Gastrocnemius medialis (tissue), 4 donors: Measurements from ENCODE around the gene KIF20B. TPM values are rescaled to one million over a fixed set of nuclear protein-coding genes. Genes with fewer than 3 reads are reported as not detected.

Experiments used
- ATAC-seq, 2 donors: fragments of 150-250 bp; one replicate each; pipeline ENCODE4 v1.9.1; 2016
- DNase-seq, 2 donors: peaks; one replicate each; pipeline ENCODE4 v3.0.0-alpha.2; 2019
- H3K27ac ChIP-seq, 4 donors: fragments of 200-600 bp; sonication (generic); 1 replicate in 1 of 4; 2 replicates in 3 of 4; pipeline ENCODE4 v1.5.1; 2016 to 2018; ENCODE audit warnings: mild to moderate bottlenecking in 2 of 4, moderate library complexity in 1 of 4
- H3K27me3 ChIP-seq, 3 donors: fragments of 200-600 bp; sonication (generic) in 2 of 3; 1 replicate in 1 of 3; 2 replicates in 2 of 3; pipeline versions ENCODE4 v1.5.1 to v1.6.0; 2016 to 2019; ENCODE audit warnings: mild to moderate bottlenecking in 1 of 3, moderate library complexity in 1 of 3
- H3K36me3 ChIP-seq, 2 donors: fragments of 200-600 bp; sonication (generic) in 1 of 2; one replicate each; pipeline ENCODE4 v1.5.1; 2017 to 2018
- H3K4me1 ChIP-seq, 2 donors: fragments of 200-600 bp; sonication (generic) in 1 of 2; one replicate each; pipeline ENCODE4 v1.5.1; 2016 to 2017; ENCODE audit warnings: mild to moderate bottlenecking in 2 of 2
- H3K4me3 ChIP-seq, 4 donors: fragments of 200-600 bp; sonication (generic) in 3 of 4; 1 replicate in 1 of 4; 2 replicates in 3 of 4; pipeline ENCODE4 v1.5.1; 2016 to 2019; ENCODE audit warnings: mild to moderate bottlenecking in 2 of 4
- H3K9me3 ChIP-seq, 3 donors: fragments of 200-600 bp; sonication (generic) in 2 of 3; 1 replicate in 1 of 3; 2 replicates in 2 of 3; pipeline ENCODE4 v1.5.1; 2016 to 2019
- POLR2A ChIP-seq, 2 donors: fragments of 450-650 bp; IDR thresholded peaks; one replicate each; pipeline ENCODE4 v1.6.1; 2017; ENCODE audit warnings: antibody characterized with exemption in 2 of 2, mild to moderate bottlenecking in 2 of 2, moderate library complexity in 2 of 2
- in situ Hi-C, 4 donors: fragments of 200-750 bp; cut with MboI; loops; one replicate each; pipeline versions ENCODE4 v1.15.0 to v1.8.0; 2017; ENCODE audit warnings: low sequenced_read_pairs in 4 of 4
- intact Hi-C: fragments of 100-400 bp; cut with DNase I; formaldehyde crosslinking; loops from one replicate; pipeline ENCODE4 v1.15.1; 2023; ENCODE audit warnings: low total_unique reads
- total RNA-seq, 4 donors: library from RNA; depleted of rRNA; stranded (reverse); fragments of >200 nt; gene quantifications; one replicate each; pipeline versions ENCODE4 v1.1.0 to v1.2.3, GENCODE V29; 2016
- TF ChIP-seq, protein P1 (sequence below), 5 experiments: fragments of 450-650 bp in 3 of 5; fragments of 200-600 bp in 2 of 5; sonication (generic) in 2 of 5; IDR thresholded peaks in 4 of 5; conservative IDR thresholded peaks in 1 of 5; 1 replicate in 4 of 5; 2 replicates in 1 of 5; pipeline ENCODE4 v1.5.1; 2016 to 2019; ENCODE audit warnings: antibody characterized with exemption in 5 of 5, mild to moderate bottlenecking in 3 of 5, moderate library complexity in 3 of 5

The KIF20B gene
- total RNA-seq, 4 donors from 2014 or later = 0.65 to 1.0 (median 0.86) TPM

DNA sequence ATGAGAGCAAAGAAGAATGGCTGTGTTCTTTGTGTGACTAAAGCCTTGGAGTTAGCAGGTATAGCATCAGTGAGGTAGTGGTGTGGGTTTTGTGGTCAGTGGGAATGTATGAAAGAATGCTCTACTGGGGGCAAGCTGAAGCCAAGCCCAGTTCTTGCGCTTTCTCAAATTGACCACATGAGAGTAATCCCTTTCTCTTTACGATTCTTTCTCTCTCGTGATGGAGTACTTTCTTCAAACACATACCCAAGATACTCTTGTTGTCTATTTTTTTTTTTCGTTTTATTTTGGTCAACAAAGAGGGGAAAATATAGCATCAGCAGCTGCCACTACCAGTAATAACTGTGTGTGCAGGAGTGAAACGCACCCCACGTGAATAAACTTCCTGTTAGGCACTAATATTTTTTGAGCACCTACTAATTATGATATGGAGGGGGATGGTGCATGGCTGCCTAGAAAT is 48.0 kb upstream of the KIF20B start:
- Histone ChIP-seq H3K27me3 (no peaks in the 10 kb centered on the region), H3K4me1 (peaks cover 0 to 6% of the 10 kb centered on the region in 2 donors), H3K4me3 (no peak overlapping the region), H3K36me3 (no peaks in the 10 kb centered on the region), H3K27ac (no peak overlapping the region), H3K9me3 (no peaks in the 10 kb centered on the region)
- DNase-seq = no peak
- no peak for ATAC-seq
- in situ Hi-C loops = no loop called here
- intact Hi-C loops = no loop called here
- TF ChIP-seq, protein P1, sequence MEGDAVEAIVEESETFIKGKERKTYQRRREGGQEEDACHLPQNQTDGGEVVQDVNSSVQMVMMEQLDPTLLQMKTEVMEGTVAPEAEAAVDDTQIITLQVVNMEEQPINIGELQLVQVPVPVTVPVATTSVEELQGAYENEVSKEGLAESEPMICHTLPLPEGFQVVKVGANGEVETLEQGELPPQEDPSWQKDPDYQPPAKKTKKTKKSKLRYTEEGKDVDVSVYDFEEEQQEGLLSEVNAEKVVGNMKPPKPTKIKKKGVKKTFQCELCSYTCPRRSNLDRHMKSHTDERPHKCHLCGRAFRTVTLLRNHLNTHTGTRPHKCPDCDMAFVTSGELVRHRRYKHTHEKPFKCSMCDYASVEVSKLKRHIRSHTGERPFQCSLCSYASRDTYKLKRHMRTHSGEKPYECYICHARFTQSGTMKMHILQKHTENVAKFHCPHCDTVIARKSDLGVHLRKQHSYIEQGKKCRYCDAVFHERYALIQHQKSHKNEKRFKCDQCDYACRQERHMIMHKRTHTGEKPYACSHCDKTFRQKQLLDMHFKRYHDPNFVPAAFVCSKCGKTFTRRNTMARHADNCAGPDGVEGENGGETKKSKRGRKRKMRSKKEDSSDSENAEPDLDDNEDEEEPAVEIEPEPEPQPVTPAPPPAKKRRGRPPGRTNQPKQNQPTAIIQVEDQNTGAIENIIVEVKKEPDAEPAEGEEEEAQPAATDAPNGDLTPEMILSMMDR (IDR thresholded peaks at IDR 0.05 in 4 of 5, conservative IDR thresholded peaks at IDR 0.05 in 1 of 5) = no peak
- no peak for TF ChIP-seq POLR2A (IDR thresholded peaks at IDR 0.05)

DNA sequence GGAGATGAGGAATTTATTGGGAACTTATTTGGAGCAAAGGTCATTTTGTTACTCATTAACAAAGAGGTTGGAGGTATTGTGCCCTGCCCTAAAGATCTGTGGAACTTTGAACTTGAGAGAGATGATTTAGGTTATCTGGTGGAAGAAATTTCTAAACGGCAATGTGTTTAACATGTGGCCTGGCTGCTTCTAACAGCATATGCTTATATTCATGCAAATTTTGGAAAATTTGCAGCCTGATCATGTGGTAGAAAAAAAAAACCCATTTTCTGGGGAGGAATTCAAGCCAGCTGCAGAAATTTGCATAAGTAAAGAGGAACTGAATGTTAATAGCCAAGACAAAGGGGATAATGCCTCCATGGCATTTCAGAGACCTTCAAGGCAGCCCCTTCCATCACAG is 45.7 kb upstream of the KIF20B start:
- H3K36me3 ChIP-seq = no peaks in the 10 kb centered on the region
- H3K27me3 ChIP-seq = no peaks in the 10 kb centered on the region
- intact Hi-C loops (no loop called here), in situ Hi-C loops (no loop called here)
- DNase-seq (no peak), ATAC-seq (no peak)
- H3K4me1 ChIP-seq = peaks cover 3 to 8% of the 10 kb centered on the region in 2 donors
- H3K27ac ChIP-seq = no peak overlapping the region
- H3K4me3 ChIP-seq = no peak overlapping the region
- no peak for TF ChIP-seq POLR2A (IDR thresholded peaks at IDR 0.05)
- TF ChIP-seq, protein P1 (IDR thresholded peaks at IDR 0.05 in 4 of 5, conservative IDR thresholded peaks at IDR 0.05 in 1 of 5) = no peak
- H3K9me3 ChIP-seq = no peaks in the 10 kb centered on the region

DNA sequence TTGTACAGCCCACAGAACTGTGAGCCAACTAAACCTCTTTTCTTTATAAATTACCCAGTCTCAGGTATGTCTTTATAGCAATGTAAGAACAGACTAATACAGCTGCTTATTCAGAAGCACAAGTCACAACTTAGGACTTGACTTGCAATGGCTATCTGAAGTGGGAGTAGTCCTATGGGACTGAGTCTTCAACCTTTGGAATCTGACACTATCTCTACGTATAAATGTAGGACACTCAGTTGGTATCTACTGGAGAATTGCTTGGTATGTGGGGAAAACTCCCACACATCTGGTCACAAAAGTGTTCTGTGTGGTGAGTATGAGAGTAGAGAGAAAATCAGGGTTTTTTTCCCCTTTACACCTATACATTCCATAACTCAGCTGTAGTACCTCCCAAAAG is 44.1 kb upstream of the KIF20B start:
- no peaks in the 10 kb centered on the region for H3K9me3 ChIP-seq
- ATAC-seq = no peak
- in situ Hi-C loops = no loop called here
- no peaks in the 10 kb centered on the region for H3K27me3 ChIP-seq
- intact Hi-C loops = no loop called here
- H3K4me3 ChIP-seq = no peak overlapping the region
- TF ChIP-seq POLR2A (IDR thresholded peaks at IDR 0.05) = no peak
- TF ChIP-seq, protein P1 (IDR thresholded peaks at IDR 0.05 in 4 of 5, conservative IDR thresholded peaks at IDR 0.05 in 1 of 5) = no peak
- peaks cover 3 to 8% of the 10 kb centered on the region in 2 donors for H3K4me1 ChIP-seq
- H3K27ac ChIP-seq = no peak overlapping the region
- no peak for DNase-seq
- no peaks in the 10 kb centered on the region for H3K36me3 ChIP-seq

DNA sequence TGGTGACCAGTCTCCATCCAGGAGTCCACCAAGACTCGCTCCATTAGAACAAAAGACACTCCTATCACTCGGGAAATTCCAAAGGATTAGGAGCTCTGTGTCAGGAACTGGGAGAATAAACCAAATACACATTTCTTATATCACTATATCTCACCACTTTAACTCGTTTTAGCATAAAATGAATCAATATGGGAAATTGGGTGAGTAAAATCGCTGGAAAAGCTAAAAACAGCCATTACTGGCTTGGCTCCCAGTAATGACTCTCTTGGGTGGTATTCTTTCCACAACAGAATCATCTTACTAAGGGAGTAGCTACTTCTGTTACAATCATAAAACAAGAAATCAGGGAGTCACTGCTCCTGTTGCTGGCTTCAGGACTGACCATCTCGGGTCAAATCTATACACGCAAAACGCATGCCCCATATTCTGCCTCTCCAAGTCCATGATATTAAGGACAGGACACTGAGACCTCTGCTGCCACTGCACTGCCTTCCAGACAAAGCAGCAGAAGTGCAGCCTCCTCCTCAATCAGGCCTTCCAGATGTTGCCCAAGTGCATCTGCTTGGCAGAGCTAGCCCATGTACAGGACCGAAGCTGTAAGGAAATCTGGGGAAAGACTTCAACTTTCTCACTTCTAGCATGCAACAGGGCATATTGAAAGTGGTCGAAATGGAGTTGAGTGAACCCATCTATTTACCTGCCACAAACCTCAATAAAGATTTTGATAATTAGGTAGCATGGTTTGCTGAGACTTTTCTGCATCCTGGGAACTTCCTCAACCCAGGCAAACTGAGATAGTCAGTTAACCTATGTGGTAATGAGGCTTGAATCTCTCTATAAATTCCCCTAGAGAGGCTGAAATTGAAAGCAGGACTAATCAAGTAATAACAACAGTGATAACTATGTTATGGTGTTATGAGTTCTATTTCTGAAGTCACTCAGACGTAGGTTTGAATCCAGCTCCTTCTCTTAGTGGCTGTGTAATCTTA is 42.0 kb upstream of the KIF20B start:
- H3K4me3 ChIP-seq = no peak overlapping the region
- TF ChIP-seq, protein P1 (IDR thresholded peaks at IDR 0.05 in 4 of 5, conservative IDR thresholded peaks at IDR 0.05 in 1 of 5) = no peak
- TF ChIP-seq POLR2A (IDR thresholded peaks at IDR 0.05) = no peak
- ATAC-seq (no peak), DNase-seq (no peak)
- H3K4me1 ChIP-seq = peaks cover 19 to 27% of the 10 kb centered on the region in 2 donors
- no peaks in the 10 kb centered on the region for H3K27me3 ChIP-seq
- in situ Hi-C loops = no loop called here
- no peaks in the 10 kb centered on the region for H3K9me3 ChIP-seq
- no peaks in the 10 kb centered on the region for H3K36me3 ChIP-seq
- H3K27ac ChIP-seq = no peak overlapping the region
- intact Hi-C loops = no loop called here
